ENCODE results near the gene PTPRC.

The PTPRC gene

DNA sequence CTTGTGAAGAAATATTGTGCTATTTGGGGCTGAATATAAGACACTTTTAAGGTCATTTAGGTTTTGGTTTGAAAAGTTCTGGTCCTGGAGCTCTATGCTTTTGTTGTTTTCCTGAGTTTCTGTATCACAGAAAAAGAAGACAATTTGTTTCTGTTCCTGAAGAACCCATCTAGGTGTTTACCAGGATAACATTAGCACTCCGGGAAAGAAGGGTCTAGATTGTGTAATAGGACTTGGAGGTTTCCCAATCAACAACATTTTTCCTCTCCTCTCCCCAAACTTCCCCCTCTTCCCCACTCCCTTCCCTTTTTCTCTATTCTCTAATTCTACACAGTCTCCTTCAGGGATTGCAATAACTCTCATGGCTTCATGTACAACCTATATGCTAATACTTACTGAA lies 78.7 kb downstream of the PTPRC start:
- TF ChIP-seq POLR2AphosphoS5 (IDR thresholded peaks at IDR 0.05; ENCODE audit: low read depth, low read length) (no peak), REST (IDR thresholded peaks at IDR 0.05; ENCODE audit: insufficient read depth in 1 of 2, low read depth in 2 of 2, low read length in 2 of 2) (no peak)

- TF ChIP-seq POLR2AphosphoS5 (IDR thresholded peaks at IDR 0.05; ENCODE audit: low read depth, low read length) (no peak), TAF1 (IDR thresholded peaks at IDR 0.05; ENCODE audit: borderline replicate concordance, insufficient read depth, low read length) (no peak)
Observed at GRCh38 chr1:198723127-198723526, 84.3 kb downstream of the PTPRC start.

DNA sequence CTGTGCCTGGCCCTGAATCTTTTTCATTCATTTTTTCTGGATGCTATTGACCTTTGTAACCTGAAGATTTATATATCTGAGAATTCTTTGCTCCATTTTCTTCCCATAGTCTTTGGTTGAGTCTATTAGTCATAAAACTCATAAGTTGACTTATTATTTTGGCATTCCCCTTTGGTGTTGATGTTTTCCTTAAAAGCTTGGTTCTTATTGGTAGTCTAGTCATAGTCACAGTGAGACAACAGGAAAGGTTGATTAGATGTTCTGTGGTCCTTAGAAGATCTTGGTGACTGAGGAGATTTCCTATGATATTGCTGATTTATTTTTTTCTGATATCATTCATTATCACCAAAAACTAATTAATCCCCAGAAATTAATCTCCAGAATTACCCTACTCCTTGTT lies 86.2 kb downstream of the PTPRC start:
- TF ChIP-seq REST (IDR thresholded peaks at IDR 0.05; ENCODE audit: insufficient read depth in 1 of 2, low read depth in 2 of 2, low read length in 2 of 2) (no peak), TAF1 (IDR thresholded peaks at IDR 0.05; ENCODE audit: borderline replicate concordance, insufficient read depth, low read length) (no peak), POLR2AphosphoS5 (IDR thresholded peaks at IDR 0.05; ENCODE audit: low read depth, low read length) (no peak), SIN3A (IDR thresholded peaks at IDR 0.05; ENCODE audit: borderline replicate concordance, insufficient read depth, low read length) (no peak), FOXP2 (optimal IDR thresholded peaks at IDR 0.05; ENCODE audit: borderline replicate concordance, extremely low read depth, extremely low read length, insufficient read depth) (no peak)

DNA sequence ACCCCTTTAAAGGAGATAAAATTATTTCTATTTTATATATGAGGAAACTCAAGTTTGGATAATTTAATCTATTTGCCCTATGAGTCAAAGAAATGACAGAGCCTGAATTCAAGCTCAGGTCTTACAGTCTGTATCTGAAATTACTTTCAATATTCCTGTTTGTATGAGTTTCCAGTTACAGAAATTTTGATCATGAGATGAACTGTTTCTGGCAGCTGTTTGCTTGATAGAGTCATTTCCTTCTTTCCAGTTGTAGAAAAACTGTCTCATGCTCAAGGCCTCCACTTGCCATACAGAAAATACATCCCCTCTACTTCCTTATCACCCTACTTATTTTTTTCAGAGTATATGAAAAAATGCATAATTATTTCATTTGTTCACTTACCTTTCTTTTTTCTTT lies 87.6 kb downstream of the PTPRC start:
- no peak for TF ChIP-seq TAF1 (IDR thresholded peaks at IDR 0.05; ENCODE audit: borderline replicate concordance, insufficient read depth, low read length)
- TF ChIP-seq SIN3A (IDR thresholded peaks at IDR 0.05; ENCODE audit: borderline replicate concordance, insufficient read depth, low read length): no peak
- no peak for TF ChIP-seq FOXP2 (optimal IDR thresholded peaks at IDR 0.05; ENCODE audit: borderline replicate concordance, extremely low read depth, extremely low read length, insufficient read depth)
- no peak for TF ChIP-seq POLR2AphosphoS5 (IDR thresholded peaks at IDR 0.05; ENCODE audit: low read depth, low read length)
- TF ChIP-seq REST (IDR thresholded peaks at IDR 0.05; ENCODE audit: insufficient read depth in 1 of 2, low read depth in 2 of 2, low read length in 2 of 2): no peak

GRCh38 chr1:198729195-198729863 lies 90.5 kb downstream of the PTPRC start:
- TF ChIP-seq POLR2AphosphoS5 (IDR thresholded peaks at IDR 0.05; ENCODE audit: low read depth, low read length) (no peak), FOXP2 (optimal IDR thresholded peaks at IDR 0.05; ENCODE audit: borderline replicate concordance, extremely low read depth, extremely low read length, insufficient read depth) (no peak), REST (IDR thresholded peaks at IDR 0.05; ENCODE audit: insufficient read depth in 1 of 2, low read depth in 2 of 2, low read length in 2 of 2) (no peak), TAF1 (IDR thresholded peaks at IDR 0.05; ENCODE audit: borderline replicate concordance, insufficient read depth, low read length) (no peak), SIN3A (IDR thresholded peaks at IDR 0.05; ENCODE audit: borderline replicate concordance, insufficient read depth, low read length) (no peak)

All from PFSK-1 (cell line).